GM12874 (cell line): ENCODE measurements around the gene TRIM44.

Source experiments
- CTCF ChIP-seq: IDR thresholded peaks from 2 replicates; pipeline ENCODE4 v1.5.1; 2011; ENCODE audit warnings: low read depth, mild to moderate bottlenecking, control low read depth, low read length, moderate library complexity; ENCODE audit not compliant: insufficient read depth

Gene TRIM44

DNA sequence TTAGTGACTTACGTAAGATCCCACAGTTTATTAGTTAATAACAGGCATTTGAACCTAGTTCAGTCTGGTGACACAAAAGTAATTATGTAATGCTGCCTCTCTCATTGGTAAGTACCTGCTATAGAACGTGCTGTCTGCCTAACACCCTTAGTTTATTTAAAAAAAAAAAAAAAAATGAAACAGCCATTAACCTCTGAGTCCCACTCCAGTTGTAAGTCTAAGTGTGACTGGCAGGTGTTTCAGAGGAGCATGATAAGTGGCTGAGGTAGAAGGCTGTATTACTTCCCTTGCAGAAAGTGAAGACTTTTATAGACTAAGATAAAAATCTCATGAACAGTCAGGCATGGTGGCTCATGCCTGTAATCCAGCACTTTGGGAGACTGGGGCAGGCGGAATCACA is 140.5 kb downstream of the TRIM44 start:
- no peak for TF ChIP-seq CTCF

GRCh38 chr11:35804451-35805040 is 142.0 kb downstream of the TRIM44 start:
- TF ChIP-seq CTCF: no peak

DNA sequence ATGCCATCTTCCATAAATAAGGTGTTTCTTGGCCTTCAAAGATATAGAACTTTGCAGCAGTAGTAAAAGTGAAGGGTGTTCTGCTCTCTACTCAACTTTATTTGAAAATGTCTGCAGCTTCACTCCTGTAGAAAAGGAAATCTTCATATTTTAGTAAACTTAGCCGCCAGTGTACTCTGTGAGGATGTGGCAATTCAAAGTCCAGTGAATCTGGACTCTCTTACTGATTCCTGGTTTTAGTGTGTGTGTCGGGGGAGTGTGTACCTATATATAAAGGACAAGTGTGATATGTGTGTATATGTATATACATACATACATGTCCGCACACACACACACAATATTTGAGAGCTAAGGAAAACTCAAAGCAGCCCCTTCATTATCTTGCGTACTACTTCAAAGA is 147.0 kb downstream of the TRIM44 start:
- TF ChIP-seq CTCF: no peak

- TF ChIP-seq CTCF: no peak
These were observed 147.6 kb downstream of the TRIM44 start for GRCh38 chr11:35810045-35810645.

DNA sequence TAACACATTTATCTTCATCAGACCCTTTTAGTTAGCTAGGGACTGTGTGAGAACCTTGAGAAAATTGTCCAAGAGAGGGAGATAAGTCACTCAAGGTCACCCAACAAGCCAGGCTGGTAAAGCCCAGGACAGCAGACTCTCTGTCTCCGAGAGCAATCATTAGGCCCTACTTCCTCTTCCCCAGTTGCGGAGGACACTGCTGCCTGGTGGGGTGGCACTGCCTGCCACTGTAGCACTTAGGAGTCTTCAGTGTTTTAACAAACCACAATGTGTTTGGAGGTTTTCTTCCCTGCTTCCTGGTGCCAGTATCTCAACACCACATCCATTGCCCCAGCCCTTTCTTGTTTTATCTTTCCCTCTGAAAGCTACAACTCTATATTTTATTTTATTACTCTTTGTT is 149.2 kb downstream of the TRIM44 start:
- TF ChIP-seq CTCF: no peak

DNA sequence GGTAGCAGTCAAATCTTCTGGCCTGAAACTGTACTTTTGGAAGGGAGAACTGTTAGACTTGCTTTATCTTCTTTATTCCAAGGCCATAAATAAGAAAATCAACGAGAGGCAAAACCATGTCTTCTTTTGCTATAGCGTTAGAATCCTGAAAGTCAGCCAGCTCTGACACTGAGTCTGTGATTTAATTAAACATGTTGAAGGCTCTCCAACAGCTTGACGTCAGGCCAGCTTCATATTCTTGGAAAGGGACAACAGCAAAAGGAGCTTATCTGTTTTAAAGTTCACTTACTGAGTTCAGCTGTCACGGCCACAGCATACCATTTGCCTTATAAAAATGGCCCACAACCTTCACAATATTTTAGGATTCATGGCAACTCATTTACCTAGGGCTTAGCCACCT is 150.3 kb downstream of the TRIM44 start:
- TF ChIP-seq CTCF: no peak

- no peak for TF ChIP-seq CTCF
These were observed 151.6 kb downstream of the TRIM44 start for GRCh38 chr11:35814081-35814695.
